Liver (tissue), 9 donors: ENCODE data around the gene THRB. TPM values are rescaled to one million over a fixed set of nuclear protein-coding genes. Genes with fewer than 3 reads are reported as not detected.

Source experiments
- DNase-seq: peaks from one replicate; pipeline ENCODE4 v3.0.0-alpha.2; 2017; ENCODE audit warnings: low spot score
- H3K27ac ChIP-seq, 2 donors: one replicate each; pipeline ENCODE4 v1.7.0; 2013; ENCODE audit warnings: inconsistent platforms in 2 of 2, low read length in 2 of 2, control low read depth in 1 of 2, low read depth in 1 of 2, mild to moderate bottlenecking in 1 of 2
- H3K27me3 ChIP-seq, 4 donors: one replicate each; pipeline versions ENCODE4 v1.6.1 to v1.7.0; 2013; ENCODE audit warnings: low read length in 3 of 4, inconsistent platforms in 1 of 4, mild to moderate bottlenecking in 1 of 4, moderate library complexity in 1 of 4; ENCODE audit not compliant: control insufficient read depth in 4 of 4, insufficient read depth in 4 of 4
- H3K36me3 ChIP-seq, 4 donors: one replicate each; pipeline versions ENCODE4 v1.6.1 to v1.7.0; 2013; ENCODE audit warnings: low read length in 3 of 4, mild to moderate bottlenecking in 3 of 4, low read depth in 1 of 4, moderate library complexity in 1 of 4; ENCODE audit not compliant: control insufficient read depth in 4 of 4, insufficient read depth in 3 of 4
- H3K4me1 ChIP-seq, 4 donors: one replicate each; pipeline versions ENCODE4 v1.6.1 to v1.7.0; 2013; ENCODE audit warnings: low read length in 3 of 4, mild to moderate bottlenecking in 3 of 4, moderate library complexity in 1 of 4; ENCODE audit not compliant: control insufficient read depth in 4 of 4, insufficient read depth in 4 of 4
- H3K4me3 ChIP-seq, 3 donors: one replicate each; pipeline versions ENCODE4 v1.6.1 to v1.7.0; 2013; ENCODE audit warnings: low read length in 3 of 3, control low read depth in 1 of 3, low read depth in 1 of 3, mild to moderate bottlenecking in 1 of 3
- H3K9ac ChIP-seq, 2 donors: one replicate each; pipeline ENCODE4 v1.7.0; 2013; ENCODE audit warnings: low read length in 2 of 2, mild to moderate bottlenecking in 2 of 2, moderate library complexity in 2 of 2, control low read depth in 1 of 2, low read depth in 1 of 2
- H3K9me3 ChIP-seq, 4 donors: one replicate each; pipeline versions ENCODE4 v1.6.1 to v1.7.0; 2013; ENCODE audit warnings: low read length in 3 of 4; ENCODE audit not compliant: control insufficient read depth in 4 of 4
- ATF3 ChIP-seq: IDR thresholded peaks from 2 replicates; pipeline ENCODE4 v1.6.1; 2016; ENCODE audit warnings: antibody characterized with exemption
- CTCF ChIP-seq: fragments of 150-350 bp; IDR thresholded peaks from 2 replicates; pipeline ENCODE4 v1.5.1; 2017; ENCODE audit warnings: improper control_type of control experiment, low read depth, low read length; ENCODE audit not compliant: missing input control
- EGR1 ChIP-seq, 2 donors: IDR thresholded peaks; 2 replicates each; pipeline ENCODE4 v1.6.1; 2016 to 2018; ENCODE audit warnings: antibody characterized with exemption in 2 of 2, low read depth in 2 of 2
- FOXA1 ChIP-seq: IDR thresholded peaks from 2 replicates; pipeline ENCODE4 v1.6.1; 2016; ENCODE audit warnings: antibody characterized with exemption
- FOXA2 ChIP-seq: IDR thresholded peaks from 2 replicates; pipeline ENCODE4 v1.6.1; 2016; ENCODE audit warnings: antibody characterized with exemption
- GABPA ChIP-seq, 2 donors: IDR thresholded peaks in 1 of 2; conservative IDR thresholded peaks in 1 of 2; 2 replicates each; pipeline ENCODE4 v1.6.1; 2016; ENCODE audit warnings: antibody characterized with exemption in 2 of 2, mild to moderate bottlenecking in 1 of 2, moderate library complexity in 1 of 2
- HNF4A ChIP-seq, 2 donors: conservative IDR thresholded peaks; 2 replicates each; pipeline ENCODE4 v1.6.1; 2016; ENCODE audit warnings: antibody characterized with exemption in 2 of 2, mild to moderate bottlenecking in 2 of 2
- HNF4G ChIP-seq: IDR thresholded peaks from 2 replicates; pipeline ENCODE4 v1.6.1; 2016; ENCODE audit warnings: antibody characterized with exemption
- JUND ChIP-seq, 2 donors: IDR thresholded peaks; 2 replicates each; pipeline ENCODE4 v1.6.1; 2016; ENCODE audit warnings: antibody characterized with exemption in 2 of 2
- MAX ChIP-seq: IDR thresholded peaks from 2 replicates; pipeline ENCODE4 v1.6.1; 2016; ENCODE audit warnings: antibody characterized with exemption
- NR2F2 ChIP-seq: IDR thresholded peaks from 2 replicates; pipeline ENCODE4 v1.6.1; 2016; ENCODE audit warnings: antibody characterized with exemption
- RAD21 ChIP-seq, 2 donors: IDR thresholded peaks; 2 replicates each; pipeline ENCODE4 v1.6.1; 2016; ENCODE audit warnings: antibody characterized with exemption in 2 of 2, mild to moderate bottlenecking in 2 of 2
- REST ChIP-seq: IDR thresholded peaks from 2 replicates; pipeline ENCODE4 v1.6.1; 2016; ENCODE audit warnings: antibody characterized with exemption, mild to moderate bottlenecking
- SP1 ChIP-seq: IDR thresholded peaks from 2 replicates; pipeline ENCODE4 v1.6.1; 2018; ENCODE audit warnings: antibody characterized with exemption, mild to moderate bottlenecking
- TAF1 ChIP-seq: conservative IDR thresholded peaks from 2 replicates; pipeline ENCODE4 v1.6.1; 2016; ENCODE audit warnings: antibody characterized with exemption, mild to moderate bottlenecking
- YY1 ChIP-seq: IDR thresholded peaks from 2 replicates; pipeline ENCODE4 v1.6.1; 2016; ENCODE audit warnings: antibody characterized with exemption, mild to moderate bottlenecking
- ZBTB33 ChIP-seq: IDR thresholded peaks from 2 replicates; pipeline ENCODE4 v1.6.1; 2016; ENCODE audit warnings: antibody characterized with exemption
- WGBS: extraction: QIAGEN DNeasy Blood & Tissue Kit; methylation state at CpG from one replicate; pipeline ENCODE4 v1.1.7; 2013; 5-methylcytosine and 5-hydroxymethylcytosine counted together
- polyA plus RNA-seq, 2 donors: library from polyadenylated mRNA; stranded (reverse) in 1 of 2; unstranded in 1 of 2; fragments of 200-250 nt in 1 of 2; fragments of >200 nt in 1 of 2; fragmentation: Nextera tagmentation in 1 of 2; extraction: Ambion mirVana in 1 of 2; gene quantifications; one replicate each; pipeline versions ENCODE4 v1.2.1 to v1.2.3, GENCODE V29; 2013 to 2015
- total RNA-seq, 2 donors: library from RNA; depleted of rRNA; stranded (reverse); fragments of >200 nt; gene quantifications; one replicate each; pipeline ENCODE4 v1.2.3, GENCODE V29; 2014
- donor health status: healthy.
- donor health status: healthy.
- donor health status: healthy.
- donor health status: healthy.
- donor health status: healthy.

Gene THRB
- total and polyA plus RNA-seq, 4 donors: 5.9 to 23.9 (median 9.3) TPM

- Histone ChIP-seq H3K9me3 (no peaks in the 10 kb centered on the region), H3K9ac (no peak overlapping the region), H3K27me3 (no peaks in the 10 kb centered on the region), H3K4me3 (no peak overlapping the region), H3K36me3 (peaks cover 0 to 3% (median 0%) of the 10 kb centered on the region in 4 donors), H3K27ac (no peak overlapping the region), H3K4me1 (peaks cover 0 to 4% (median 2%) of the 10 kb centered on the region in 4 donors)
- no peak for TF ChIP-seq SP1
- TF ChIP-seq FOXA2: no peak
- TF ChIP-seq RAD21 (IDR thresholded peaks at IDR 0.05): no peak
- 93% methylated on average over 3 of the region's 3 CpGs for WGBS
- DNase-seq: no peak
Measured at GRCh38 chr3:24390169-24391130, 104.2 kb downstream of the THRB start.

- Histone ChIP-seq H3K36me3 (peaks cover 0 to 3% (median 0%) of the 10 kb centered on the region in 4 donors), H3K9ac (no peak overlapping the region), H3K9me3 (no peaks in the 10 kb centered on the region), H3K4me3 (no peak overlapping the region), H3K4me1 (peaks cover 0 to 4% (median 2%) of the 10 kb centered on the region in 4 donors), H3K27me3 (no peaks in the 10 kb centered on the region), H3K27ac (no peak overlapping the region)
- TF ChIP-seq ATF3 (no peak), ZBTB33 (no peak), YY1 (no peak), TAF1 (no peak), FOXA2 (no peak), REST (no peak), CTCF (no peak), FOXA1 (no peak), EGR1 (IDR thresholded peaks at IDR 0.05; ENCODE audit: low read depth in 2 of 2) (no peak), JUND (IDR thresholded peaks at IDR 0.05) (no peak), SP1 (no peak), HNF4G (no peak), MAX (no peak), GABPA (IDR thresholded peaks at IDR 0.05 in 1 of 2, conservative IDR thresholded peaks at IDR 0.05 in 1 of 2) (no peak), HNF4A (conservative IDR thresholded peaks at IDR 0.05) (no peak), NR2F2 (no peak)
- 79% methylated on average over 6 of the region's 6 CpGs for WGBS
- no peak for DNase-seq
Measured at GRCh38 chr3:24389108-24390090, 105.3 kb downstream of the THRB start.
